Amniotic stem cell (primary cell): Measurements from ENCODE around the gene APOL5.

Experiments
- DNase-seq: peaks from one replicate; lab custom pipeline; 2025; lab: John Stamatoyannopoulos, UW

APOL5 gene

DNA sequence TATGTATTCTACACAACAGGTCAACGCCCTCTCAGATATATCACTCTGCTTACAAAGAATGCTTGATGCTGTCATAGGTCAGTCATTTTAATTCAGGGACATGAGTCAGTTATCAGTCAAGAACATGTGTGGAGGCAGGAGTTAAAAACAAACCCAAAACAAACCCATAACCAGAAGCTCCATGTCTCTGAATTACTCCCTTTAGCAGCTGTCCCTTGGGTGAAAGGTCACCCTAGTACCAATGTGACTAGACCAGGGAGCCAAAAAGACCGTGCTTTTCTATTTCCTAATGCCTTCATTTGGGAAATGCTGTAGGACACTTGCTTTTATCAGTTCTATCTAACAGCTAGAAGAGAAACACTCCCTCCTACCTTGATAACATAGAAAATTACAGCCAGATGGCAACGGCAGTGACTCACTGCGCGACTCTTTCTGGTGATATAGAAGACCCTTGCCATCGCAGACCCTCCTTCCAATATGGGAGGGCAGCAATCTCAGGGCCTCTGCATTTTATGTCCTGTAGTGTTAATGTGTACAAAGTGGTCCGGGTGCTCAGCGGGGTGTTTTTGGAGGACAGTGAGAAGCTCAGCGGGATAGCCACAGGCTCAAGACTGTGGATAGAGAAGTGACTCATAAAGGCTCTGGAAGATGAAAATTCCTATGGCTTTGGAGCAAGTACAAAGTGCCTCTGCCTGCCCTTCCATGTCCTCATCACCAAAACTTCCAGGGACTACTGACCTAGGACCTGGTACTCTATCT lies 24.8 kb downstream of the APOL5 start:
- peak; percentile 38 for DNase-seq

DNA sequence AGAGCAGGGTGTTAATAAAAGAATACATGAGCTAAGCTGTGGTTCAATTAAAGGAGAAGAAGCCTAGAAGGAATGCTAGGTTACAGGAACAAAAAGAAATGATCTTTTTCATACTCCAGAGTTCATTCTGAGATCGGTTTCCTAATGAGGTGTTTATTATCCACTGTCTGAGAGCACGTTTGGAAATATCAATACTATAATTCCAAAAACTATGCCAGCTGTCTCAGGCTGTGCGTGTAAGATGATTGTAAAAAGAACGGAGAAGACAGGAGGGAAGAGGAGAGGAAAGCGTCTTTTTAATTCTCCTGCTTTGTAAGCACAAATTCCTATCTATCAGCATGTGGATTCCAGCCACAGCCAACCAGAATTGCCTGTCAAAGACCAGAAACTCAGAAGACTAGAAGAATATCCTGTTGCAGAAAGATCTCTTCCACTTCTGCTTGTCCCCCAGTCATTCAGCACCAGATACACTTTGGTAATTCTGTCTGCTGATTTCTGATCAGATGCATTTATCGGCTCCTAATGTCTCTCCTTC lies 25.7 kb downstream of the APOL5 start:
- no peak for DNase-seq

DNA sequence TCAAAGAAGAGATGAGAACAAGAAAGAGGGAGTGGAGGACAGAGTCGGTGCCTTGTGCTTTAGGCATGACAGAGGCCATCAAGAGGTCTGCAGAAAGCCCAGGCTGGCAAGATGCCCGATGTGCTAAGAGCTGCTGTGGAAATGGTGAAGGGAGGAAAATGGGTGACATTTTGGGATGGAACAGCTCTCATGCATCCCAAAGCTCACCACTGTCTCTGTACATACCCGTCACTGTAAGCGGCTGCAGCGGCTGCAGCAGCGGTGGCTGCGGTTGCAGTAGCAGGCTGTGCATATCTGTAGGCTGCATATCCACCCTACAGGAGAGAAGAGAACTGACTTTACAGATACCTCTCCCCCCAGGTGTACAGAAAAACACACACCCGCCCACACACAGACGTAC lies 28.6 kb downstream of the APOL5 start:
- no peak for DNase-seq

DNA sequence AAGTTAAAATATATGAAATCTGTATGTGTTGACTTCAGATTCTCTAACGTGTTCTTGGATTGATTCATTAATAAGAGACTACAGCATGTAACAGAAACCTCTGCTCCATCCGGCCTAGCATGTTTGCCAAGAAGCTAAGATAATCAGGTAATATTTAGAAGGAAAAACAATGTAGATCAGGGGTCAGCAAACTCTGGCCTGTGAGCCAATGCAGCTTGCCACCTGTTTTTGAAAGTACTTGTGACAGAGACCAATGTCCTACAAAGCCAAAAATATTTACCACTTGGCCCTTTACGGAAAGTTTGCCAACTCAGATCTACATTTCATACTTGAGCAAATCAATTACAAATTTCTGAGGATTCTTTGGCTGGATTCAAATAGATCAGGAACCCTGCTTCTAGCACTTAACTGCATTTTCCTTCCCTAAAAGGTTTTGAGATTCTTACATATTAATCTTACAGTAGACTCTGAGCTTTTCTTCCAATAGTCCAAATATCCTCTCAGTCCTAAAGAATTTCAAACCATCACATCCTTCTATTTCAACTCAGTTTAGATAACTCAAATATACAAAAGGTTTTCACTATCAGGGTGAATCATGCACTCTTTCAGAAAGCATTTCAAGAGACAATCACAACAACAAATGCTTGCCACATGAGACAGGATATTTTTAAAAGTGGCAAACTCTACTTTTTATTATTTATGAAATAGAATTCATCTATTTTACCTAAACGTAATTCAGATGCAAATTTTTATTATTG lies 29.5 kb downstream of the APOL5 start:
- DNase-seq: no peak

DNA sequence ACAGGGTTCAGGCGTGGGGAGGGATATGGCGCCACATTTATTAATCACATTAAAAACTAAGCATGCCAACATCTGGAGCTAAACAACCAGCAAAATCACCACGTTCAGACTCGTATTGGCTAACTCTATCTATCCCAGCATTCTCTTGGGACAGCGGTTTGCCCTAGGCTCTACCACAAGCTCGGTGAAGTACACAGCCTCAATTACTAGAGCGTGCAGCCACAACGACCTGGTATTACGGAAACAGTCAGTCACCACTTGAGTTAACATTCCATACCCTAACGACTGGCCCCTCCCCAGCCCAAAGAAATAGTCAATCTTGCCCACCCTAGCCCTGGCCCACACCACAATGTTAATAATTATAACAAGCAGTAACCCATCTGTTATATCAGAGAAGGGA lies 32.1 kb downstream of the APOL5 start:
- DNase-seq: no peak

DNA sequence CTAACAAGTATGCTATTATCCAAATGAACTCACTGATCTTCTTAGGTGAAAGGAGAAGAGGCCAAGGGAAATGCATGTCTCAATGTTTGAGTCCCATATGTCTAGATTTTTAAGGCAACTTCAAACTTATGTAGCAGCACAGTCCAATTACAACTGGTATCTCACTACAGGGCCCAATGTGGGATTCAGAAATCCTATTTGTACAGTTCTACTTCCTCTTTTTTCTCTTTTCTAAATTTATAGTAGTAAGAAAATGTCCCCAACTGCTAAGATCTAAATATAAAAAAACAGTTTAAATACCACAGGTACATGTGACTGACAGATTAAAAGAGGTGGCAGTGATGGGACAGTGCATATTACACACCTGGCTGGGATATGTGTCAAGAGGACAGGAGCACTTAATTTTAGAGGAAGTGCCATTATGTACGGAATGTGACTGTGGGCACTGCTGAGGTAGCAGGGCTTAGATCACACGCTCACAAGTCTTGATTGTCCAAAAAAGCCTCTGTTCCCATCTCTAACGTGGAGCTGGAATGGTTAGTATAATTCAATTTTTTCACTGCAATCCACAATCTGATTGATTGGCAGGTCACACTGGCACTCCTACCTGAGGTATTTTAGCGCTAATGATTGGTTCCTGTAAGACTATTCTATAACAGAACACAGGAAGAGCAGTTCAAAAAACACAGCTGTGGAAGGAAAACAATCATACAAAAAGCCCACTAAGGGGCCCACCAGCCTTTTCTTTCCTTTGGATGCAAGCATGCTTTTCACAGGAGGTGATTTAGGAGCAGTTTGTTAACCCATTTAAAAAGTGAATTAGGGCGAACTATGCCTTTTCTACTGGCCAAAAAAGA lies 34.6 kb downstream of the APOL5 start:
- no peak for DNase-seq

DNA sequence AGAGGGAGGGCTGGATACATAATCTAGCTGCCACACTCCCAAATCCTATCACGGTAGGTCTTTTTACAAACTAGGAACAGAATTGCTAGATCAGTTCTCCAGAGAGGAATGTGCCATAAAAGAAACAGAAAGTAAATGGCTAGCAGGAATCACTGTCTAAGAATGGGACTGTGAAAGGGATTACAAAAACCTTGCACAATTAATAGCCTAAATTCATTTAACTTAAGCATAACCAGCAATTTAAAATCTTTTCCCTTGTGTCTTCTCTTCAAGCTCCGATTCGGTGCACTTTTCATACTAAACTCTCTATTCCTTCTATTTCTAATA lies 35.2 kb downstream of the APOL5 start:
- DNase-seq: no peak

DNA sequence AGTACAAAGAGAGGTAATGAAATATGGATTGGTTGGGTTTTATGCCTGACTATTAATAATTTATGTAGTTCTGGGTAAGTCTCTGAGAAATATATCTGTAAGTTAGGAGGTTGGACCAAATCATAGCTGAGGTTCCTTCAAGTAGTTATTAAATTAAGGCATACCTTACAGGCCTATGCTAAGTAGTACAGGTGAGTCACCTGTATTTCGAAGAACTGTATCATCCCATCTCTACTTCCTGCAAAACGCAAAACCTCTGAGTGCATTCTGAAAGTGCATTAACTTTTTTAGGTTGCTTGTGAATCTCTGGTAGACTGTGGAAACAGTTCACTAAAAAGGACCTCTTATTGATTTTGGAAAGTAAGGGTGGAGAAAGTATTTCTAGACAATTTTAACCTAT lies 37.1 kb downstream of the APOL5 start:
- DNase-seq: no peak

DNA sequence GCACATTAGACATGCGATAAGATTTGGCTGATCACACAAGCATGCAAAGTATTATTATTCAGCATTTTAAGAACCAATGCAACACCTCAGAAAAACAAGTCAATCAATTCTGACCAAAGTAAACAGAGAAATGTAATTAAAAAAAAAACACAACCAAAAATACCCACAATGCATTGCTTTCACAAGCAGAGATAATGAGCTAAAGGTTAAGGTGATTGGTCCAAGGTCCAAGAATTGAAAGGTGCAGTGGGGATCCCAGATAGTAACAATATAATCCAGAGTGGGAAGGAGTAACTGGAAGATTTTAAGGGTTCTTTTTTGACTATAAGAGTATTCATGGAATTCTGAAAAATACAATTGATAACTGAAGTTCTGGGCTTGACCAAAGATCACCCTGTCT lies 39.0 kb downstream of the APOL5 start:
- no peak for DNase-seq

DNA sequence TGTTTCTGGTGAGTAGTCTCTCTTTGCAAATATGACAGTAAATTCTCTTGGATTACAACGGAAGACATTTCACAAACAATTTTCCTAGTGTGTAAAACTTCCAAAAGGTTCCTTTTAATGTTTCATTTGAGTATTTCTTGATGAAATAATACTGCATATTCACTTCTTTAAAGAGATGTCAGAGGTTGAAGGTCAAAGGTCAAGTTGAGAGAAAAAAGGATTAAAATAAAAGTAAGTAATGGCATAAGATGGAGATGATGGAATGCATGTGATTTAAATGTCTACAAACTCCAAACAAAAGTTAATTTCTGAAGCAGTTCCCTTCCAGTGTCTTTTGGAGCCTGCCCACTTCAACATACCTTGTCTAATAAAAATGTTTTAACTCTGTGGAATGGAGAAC lies 40.7 kb downstream of the APOL5 start:
- no peak for DNase-seq

DNA sequence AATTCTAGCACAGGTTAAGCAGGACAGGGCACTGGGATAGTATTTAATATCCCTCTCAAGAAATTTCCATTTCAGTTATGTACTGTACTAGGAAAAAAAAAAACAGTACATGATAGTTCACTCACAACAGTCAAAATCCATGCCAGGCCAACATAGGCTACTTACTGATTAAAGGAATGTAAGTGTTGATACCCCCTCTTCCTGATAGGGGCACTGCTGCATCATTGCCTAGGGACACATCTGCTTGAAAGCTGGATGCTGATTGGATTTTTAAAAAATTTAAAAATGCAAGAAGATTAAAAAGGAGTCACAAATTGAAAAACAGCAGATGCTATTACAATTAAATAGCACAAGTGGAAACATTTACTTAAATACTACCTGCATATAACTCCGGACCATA lies 43.4 kb downstream of the APOL5 start:
- DNase-seq: no peak

DNA sequence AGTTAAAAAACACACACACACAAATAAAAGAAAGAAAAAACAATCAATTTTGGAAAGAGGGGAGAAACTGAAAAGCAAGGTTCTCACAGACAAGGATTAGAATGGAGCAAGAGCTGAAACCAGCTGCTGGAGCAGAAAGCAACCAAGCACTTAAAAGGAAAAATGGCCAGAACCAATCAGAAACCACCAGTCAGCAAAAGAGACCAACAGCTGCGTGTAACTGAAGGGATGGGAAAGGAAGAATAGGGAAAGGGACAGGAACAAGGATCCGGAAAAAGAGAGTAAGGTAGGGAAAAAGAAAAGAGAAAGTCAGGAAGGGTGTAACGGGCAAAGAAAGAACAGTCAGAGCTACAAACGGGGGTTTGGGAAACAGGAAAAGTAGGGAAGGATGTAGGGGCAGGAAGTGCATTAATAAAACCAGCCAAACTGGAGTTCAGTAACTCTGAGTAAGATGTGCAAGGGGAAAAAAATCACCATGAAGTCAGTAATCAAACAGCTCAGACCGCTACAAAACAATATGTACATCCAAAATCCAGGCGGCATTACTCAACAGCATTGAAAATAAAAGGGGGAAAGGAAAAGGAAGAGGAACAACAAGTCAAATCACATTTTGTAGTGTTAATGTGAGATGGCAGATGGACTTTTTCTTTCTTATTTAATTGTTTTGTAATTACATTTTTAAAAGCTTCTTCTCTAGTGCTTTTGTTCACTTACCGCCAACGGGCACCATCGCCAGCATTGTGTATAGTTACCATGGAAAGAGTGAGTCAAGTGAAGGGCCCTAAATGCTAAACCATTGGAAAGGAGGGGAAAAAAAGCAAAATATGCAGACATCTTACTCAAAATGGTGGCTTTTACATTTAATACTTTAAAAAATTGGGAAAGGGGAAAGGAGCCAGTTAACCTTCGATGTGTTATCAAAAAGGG lies 49.2 kb downstream of the APOL5 start:
- DNase-seq: no peak

DNA sequence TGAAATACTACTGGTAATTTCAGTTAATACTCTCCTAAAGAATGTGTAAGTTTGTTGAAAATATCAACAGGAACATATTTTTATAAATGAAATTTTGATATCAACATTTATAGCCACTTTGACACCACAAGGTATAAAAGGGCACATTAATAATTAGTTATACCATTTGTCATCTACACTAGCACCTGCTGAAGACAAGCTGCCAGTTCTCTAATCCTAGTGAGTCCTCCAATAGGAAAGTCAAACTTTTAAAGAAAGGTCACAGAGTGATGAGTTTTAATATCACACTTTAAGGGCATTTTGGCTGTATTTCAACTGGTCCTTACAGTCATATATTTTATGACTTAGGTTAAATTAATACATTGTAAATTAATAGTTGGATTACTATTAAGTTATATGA lies 52.3 kb downstream of the APOL5 start:
- no peak for DNase-seq

DNA sequence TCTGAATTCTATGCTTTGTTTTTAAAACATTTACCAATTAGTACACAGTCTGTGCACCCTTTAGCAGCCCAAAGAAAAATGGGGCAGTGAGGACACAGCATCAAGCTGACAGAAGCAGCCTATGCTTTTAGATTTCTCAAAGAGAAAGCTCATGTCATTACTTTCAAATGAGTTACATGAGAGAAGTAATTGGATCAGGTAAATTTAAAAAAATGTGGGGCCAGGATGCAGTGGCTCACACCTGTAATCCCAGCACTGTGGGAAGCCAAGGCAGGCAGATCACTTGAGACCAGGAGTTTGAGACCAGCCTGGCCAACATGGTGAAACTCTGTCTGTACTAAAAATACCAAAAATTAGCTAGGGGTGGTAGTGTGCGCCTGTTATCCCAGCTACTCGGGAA lies 57.7 kb downstream of the APOL5 start:
- DNase-seq: no peak

DNA sequence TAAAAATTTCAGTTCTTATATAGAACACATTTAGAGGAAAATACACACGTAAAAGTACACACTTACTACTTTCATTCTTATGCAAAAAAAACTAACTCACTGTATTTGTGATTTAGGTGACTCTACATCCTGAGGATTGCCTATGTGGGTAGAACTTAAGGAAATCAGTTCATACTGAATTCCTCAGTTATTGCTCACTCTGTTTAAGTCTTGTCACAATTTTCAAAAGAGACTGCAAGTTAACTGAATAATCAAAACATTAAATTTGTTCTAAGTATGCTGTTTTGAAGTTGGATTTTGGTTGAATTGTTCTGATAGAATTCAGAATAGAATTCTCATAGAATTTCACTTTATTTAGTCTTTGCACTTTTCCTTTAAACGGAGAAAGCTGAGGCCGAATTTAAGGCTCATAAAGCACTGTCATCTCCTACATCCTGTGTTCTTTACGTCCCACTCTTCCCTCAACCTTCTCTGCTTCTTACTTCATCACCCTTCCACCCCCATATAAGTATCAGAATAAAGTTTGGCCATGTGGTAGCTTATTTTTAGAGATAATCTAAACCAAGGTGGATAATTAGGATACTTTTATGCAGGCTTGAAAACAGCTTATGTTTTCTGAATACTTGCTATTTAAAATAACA lies 59.8 kb downstream of the APOL5 start:
- DNase-seq: no peak
